Urothelium cell line (cell line): ENCODE results near the gene FXR1.
"Not testable (repeated sequence)": the region's sequence is repeated elsewhere in the genome, so short reads cannot be mapped to it uniquely, and the experiment has no call there.

Experiments used
- DNase-seq: peaks from one replicate; pipeline ENCODE4 v3.0.0; 2011; ENCODE audit warnings: low spot score, mixed read lengths
- FAIRE-seq: peaks from 2 replicates; lab custom pipeline; 2011; peaks lifted over from hg19 to GRCh38; lab: Jason Lieb, UNC

Gene FXR1

GRCh38 chr3:180932819-180933218 is 20.3 kb downstream of the FXR1 start:
- FAIRE-seq (no peak), DNase-seq (no peak)

GRCh38 chr3:180934638-180935037 is 22.2 kb downstream of the FXR1 start:
- FAIRE-seq: no peak

DNA sequence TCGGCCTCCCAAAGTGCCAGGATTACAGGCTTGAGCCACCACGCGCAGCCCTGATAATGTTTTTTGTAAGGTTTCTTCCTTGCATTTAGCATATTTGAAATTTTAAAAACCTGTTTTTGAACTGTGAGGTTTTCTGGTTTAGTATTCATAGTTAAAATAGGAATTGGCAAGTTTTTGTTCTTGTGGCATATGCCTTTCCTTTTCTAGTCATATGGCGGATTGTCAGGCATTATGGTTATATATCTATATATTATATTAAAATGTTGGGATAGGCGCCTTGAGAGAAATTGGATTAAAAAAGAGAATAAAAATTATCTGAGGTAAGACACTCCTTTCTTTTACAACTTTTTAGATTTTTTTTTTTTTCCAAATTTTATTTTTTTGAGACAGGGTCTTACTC is 28.4 kb downstream of the FXR1 start:
- DNase-seq: no peak

More at GRCh38 chr3:180934638-180935037, 22.2 kb downstream of the FXR1 start:
- DNase-seq: no peak

GRCh38 chr3:180947761-180948390 is 35.4 kb downstream of the FXR1 start:
- DNase-seq: no peak
- no peak for FAIRE-seq

More for the DNA sequence above, 28.4 kb downstream of the FXR1 start:
- no peak for FAIRE-seq

DNA sequence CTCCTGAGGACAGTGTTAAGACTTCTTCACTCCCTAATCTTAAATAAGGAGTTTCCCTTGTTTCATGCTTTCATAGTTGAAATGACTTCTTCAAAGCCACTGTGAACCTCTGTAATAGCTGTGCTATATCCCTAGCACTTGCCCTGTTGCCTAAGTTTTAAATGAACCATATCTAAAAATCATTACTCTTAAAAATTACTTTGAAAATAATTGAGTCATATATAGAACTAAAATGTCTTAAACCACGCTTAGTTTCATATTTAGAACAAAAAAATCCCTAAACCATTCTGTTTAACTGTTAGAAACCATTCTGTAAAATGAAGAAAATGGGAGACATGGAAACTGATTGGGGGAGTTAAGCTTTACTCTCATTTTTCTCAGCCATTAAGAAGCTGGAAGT is 47.2 kb downstream of the FXR1 start:
- no peak for DNase-seq
- FAIRE-seq: no peak

GRCh38 chr3:180961087-180961486 is 48.6 kb downstream of the FXR1 start:
- no peak for DNase-seq
- no peak for FAIRE-seq

GRCh38 chr3:180961552-180961951 is 49.1 kb downstream of the FXR1 start:
- FAIRE-seq (no peak), DNase-seq (no peak)

GRCh38 chr3:180962530-180962929 is 50.1 kb downstream of the FXR1 start:
- no peak for DNase-seq
- no peak for FAIRE-seq

- no peak for FAIRE-seq
Observed at GRCh38 chr3:180970931-180971330, 58.5 kb downstream of the FXR1 start.

GRCh38 chr3:180973543-180973942 is 61.1 kb downstream of the FXR1 start:
- DNase-seq: no peak
- FAIRE-seq: no peak

More at GRCh38 chr3:180970931-180971330, 58.5 kb downstream of the FXR1 start:
- no peak for DNase-seq

DNA sequence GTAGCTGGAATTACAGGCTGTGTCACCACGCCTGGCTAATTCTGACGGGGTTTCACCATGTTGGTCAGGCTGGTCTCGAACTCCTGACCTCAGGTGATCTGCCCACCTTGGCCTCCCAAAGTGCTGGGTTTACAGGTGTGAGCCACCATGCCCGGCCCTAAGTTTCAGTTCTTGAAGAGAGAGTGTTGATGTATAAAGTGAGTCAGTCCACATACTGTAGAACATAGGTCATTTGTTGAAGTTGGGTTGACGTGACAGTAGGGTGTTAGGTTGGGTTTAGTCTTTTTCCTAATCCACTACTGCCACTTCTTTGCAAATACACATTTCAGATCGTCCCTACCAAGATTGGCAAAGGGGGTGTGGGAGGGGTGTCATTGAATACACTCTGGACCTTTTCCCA is 61.8 kb downstream of the FXR1 start:
- DNase-seq: no peak

DNA sequence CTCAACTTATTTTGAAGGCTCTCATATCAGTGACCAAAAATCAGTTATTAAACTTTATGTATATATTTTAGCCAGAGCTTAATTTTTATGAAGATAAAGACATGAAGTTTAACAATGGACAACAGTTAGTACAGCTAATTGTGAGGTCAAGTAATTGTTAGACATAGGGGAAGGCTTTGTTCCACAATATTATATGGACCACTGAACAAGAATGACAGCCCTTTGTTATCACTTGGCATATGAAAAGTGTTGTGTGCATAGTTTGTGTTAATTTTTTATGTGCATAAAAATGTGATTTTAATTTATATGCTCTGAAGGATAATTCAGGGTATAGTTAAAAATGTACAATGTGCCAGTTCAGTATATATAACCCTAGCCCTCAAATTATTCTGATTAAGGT is 65.0 kb downstream of the FXR1 start:
- no peak for FAIRE-seq

More for the DNA sequence above, 61.8 kb downstream of the FXR1 start:
- no peak for FAIRE-seq

DNA sequence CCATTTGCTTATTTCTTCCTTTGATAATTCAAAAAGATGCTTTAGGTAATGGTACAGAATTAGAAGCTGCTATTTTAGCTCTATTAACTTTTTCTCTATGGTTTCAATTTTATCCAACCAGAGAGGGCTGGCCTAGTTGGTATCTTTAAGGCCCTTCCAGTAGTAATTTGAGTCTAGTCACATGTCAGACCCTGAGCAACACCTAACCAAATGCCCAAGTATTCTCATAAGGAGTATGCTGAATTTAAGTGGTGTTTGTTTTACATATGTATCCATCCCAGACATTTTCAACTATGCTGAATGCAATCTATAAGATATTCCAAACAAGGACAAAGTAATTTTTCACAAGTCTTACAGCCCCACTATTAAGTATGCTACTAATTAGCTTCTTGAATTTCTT is 67.5 kb downstream of the FXR1 start:
- FAIRE-seq (no peak), DNase-seq (no peak)

More for the DNA sequence above, 65.0 kb downstream of the FXR1 start:
- no peak for DNase-seq

GRCh38 chr3:180980611-180981010 is 68.1 kb downstream of the FXR1 start:
- FAIRE-seq (no peak), DNase-seq (no peak)

DNA sequence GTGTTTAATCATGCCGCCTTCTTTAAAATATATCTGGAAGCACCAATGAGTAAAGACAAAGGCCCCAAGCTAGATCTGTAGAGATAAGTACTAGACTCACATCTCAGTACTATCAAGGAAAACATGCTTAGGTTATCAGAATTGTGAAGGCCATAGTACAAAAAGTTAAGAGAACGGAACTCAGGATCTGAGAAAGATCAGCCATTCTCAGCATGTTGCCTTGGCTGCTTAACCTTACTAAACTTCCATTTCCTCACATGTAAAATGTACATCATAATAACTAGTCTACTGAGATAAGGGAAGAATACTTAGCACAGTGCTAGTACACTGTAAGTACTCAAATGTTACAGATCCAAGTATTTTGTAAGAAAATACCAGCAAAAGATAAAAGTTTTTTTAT is 69.4 kb downstream of the FXR1 start:
- FAIRE-seq: no peak

DNA sequence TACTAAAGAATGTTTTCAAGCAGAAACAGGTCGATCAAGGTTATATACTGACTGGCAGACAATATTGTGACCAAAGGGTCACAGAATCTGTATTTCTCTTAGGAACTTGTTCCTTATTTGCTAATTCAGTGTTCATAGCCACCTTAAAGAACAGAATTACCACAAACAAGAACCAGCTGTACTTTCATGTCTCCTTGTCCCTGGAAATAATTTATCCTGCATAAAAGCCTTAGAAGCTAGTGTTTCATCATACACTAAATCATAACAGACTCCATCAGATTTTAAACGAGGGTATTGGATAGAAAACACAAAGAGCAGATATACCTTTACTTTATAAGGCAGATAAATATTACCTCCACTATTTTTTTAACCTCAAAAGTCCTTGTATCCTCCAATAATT is 70.7 kb downstream of the FXR1 start:
- DNase-seq (no peak), FAIRE-seq (no peak)

More for the DNA sequence above, 69.4 kb downstream of the FXR1 start:
- DNase-seq: no peak

DNA sequence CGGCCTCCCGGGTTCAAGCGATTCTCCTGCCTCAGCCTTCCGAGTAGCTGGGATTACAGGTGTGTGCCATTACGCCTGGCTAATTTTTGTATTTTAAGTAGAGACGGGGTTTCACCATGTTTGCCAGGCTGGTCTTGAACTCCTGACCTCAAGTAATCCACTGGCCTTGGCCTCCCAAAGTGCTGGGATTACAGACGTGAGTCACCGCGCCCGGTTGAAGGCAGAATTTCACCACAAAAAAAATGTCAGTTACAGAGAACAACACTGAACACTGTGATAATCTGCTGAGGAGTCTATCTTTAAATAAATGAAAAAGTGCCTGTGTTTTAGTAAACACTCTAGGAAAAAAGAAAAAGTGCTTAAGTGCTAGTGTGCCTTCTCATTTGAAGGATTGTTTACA is 73.9 kb downstream of the FXR1 start:
- not testable (repeated sequence) for FAIRE-seq, DNase-seq

- DNase-seq (no peak), FAIRE-seq (no peak)
Observed at GRCh38 chr3:180987344-180987743, 74.9 kb downstream of the FXR1 start.

DNA sequence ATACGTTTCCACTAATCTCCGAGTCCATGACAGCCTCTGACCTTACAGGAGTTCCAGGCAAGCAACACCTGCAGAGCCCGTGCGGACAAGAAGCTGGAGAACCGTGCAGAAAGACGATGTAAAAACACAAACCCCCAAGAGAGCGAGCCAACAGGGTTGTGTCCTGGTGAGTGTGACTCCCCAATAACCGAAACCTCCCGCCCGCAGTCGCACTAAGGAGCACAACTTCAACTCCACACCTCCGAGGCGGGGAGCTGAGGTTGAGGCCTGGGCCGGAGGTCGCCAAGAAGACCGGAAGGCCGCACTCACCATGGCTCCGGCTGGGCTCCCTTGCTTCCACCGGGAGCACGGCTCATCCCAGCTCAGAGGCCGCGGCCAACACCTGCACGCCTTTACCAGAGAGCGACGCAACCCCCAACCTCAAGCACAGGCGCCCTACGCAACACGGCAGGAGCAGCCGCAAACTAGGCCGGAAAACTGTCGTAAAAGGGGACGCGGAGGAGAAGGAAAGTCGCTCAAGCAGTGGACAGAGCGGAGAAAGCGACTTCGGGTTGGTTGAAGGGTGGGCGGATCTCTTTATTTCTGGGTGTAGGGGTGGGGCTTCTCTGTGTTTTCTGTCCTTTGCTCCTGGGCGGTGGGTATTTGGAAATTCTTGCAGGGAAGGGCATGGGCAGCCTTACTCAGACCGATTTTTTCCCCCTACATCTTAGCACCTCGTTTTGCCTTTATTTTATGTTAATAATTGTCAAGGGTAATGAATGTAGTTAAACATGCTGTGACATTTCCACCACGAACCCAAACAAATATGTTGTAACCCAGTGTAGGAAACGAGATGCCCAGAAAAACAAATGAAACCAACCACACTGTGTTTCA is 77.1 kb downstream of the FXR1 start, which contains the start of gene DNAJC19:
TSS of gene DNAJC19 (minus strand) at position 446 of the 873 bp plus-strand sequence. CDS start at position 312, 134 bp downstream.
- DNase-seq (peak; percentile 93), FAIRE-seq (peak; percentile 86)

- FAIRE-seq (no peak), DNase-seq (no peak)
Observed at GRCh38 chr3:180990505-180990904, 78.0 kb downstream of the FXR1 start.

DNA sequence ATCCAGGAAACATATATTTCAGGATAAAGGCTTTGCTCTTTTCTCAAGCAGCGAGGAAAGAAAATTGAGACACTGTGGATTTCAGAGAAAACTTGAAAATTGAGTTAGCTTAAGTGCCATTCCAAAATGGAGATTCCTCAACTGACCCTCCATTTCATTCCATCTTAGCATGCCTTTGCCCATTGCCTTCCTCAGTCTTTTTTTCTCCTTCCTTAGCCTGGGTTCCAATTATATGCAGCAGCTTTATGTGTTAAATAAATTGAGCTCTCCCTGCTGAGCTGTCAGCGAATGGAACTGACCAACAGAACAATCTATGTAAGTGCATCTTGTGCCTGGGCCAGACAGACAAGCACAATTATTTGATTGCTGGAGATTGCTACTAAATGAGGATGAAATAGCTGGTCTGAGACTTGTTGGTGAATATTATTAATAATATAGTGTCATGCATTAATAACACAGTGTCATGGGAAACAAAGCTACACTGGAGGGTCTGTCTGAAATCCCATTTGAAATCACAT is 84.0 kb downstream of the FXR1 start:
- DNase-seq (no peak), FAIRE-seq (no peak)

GRCh38 chr3:181002331-181002730 is 89.9 kb downstream of the FXR1 start:
- not testable (repeated sequence) for DNase-seq, FAIRE-seq
